Ascending aorta (tissue), 2 donors: Measurements from ENCODE around the gene ATP2B2. TPM values are rescaled to one million over a fixed set of nuclear protein-coding genes. Genes with fewer than 3 reads are reported as not detected.

Experiments
- DNase-seq, 2 donors: peaks; one replicate each; pipeline ENCODE4 v3.0.0-alpha.2; 2019; ENCODE audit warnings: low spot score in 2 of 2
- H3K27ac ChIP-seq, 2 donors: fragments of 200-600 bp; sonication (generic); one replicate each; pipeline ENCODE4 v1.5.1; 2016 to 2017; ENCODE audit warnings: mild to moderate bottlenecking in 1 of 2
- H3K27me3 ChIP-seq: fragments of 200-600 bp; sonication (generic); one replicate; pipeline ENCODE4 v1.5.1; 2017
- H3K36me3 ChIP-seq, 2 donors: fragments of 200-600 bp; sonication (generic); one replicate each; pipeline ENCODE4 v1.5.1; 2016
- H3K4me1 ChIP-seq, 2 donors: fragments of 200-600 bp; sonication (generic); one replicate each; pipeline ENCODE4 v1.5.1; 2016 to 2017; ENCODE audit warnings: mild to moderate bottlenecking in 1 of 2
- H3K4me3 ChIP-seq, 2 donors: fragments of 200-600 bp; sonication (generic); one replicate each; pipeline ENCODE4 v1.5.1; 2016 to 2017; ENCODE audit warnings: mild to moderate bottlenecking in 1 of 2
- H3K9me3 ChIP-seq, 2 donors: fragments of 200-600 bp; sonication (generic); one replicate each; pipeline ENCODE4 v1.5.1; 2016
- intact Hi-C: fragments of 100-400 bp; cut with DNase I; formaldehyde crosslinking; loops from one replicate; pipeline ENCODE4 v1.15.1; 2023
- total RNA-seq: library from RNA; depleted of rRNA; stranded (reverse); fragments of >200 nt; gene quantifications from one replicate; pipeline ENCODE4 v1.1.0, GENCODE V29; 2016
- TF ChIP-seq, protein P1 (sequence below), 3 experiments: fragments of 200-600 bp in 2 of 3; fragments of 450-650 bp in 1 of 3; sonication (generic) in 2 of 3; IDR thresholded peaks; one replicate each; pipeline ENCODE4 v1.5.1; 2016 to 2019; ENCODE audit warnings: antibody characterized with exemption in 3 of 3, mild to moderate bottlenecking in 1 of 3, moderate library complexity in 1 of 3

ATP2B2 gene
- total RNA-seq, 1 donor from 2014 or later: not detected

DNA sequence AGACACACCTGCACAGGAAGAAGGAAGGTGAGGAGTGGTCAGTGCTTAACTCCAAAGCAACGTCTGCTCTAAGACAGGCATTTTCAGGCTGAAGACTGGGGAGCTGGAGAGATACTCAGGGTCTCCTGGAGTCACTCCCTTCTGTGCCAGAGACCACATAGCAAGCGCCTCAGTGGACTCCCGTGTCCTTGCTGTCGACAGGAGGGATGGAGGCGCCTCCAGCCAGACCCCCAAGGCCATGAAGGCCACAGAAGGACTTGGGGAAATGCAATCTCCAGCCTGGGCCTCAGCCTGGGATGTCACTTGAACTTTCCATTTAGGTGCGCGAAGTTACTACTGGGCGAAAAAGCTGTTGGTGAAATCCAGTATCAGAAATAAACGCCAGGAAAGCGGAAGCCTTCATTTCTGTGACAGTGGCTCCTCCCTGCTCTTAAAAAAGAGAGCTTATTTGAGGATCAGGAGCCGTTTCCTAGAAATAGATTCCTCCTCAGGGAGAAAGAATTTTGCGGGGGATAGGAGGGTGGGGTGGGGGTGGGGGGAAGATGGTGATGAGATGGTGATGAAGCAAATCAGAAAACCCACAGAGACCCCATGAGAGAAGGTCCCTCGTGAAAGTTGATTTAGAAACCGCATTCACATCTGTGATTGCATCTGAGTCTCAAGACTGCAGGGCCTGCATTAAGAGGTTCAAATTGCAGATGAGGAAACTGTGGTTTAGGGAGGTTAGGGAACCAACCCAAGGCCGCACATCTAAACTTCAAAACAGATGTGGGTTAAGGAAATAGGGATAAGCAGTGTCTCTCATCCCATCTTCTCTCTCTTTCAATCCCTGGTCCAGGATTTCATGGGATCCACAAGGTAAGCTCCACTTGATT, 78.8 kb downstream of the ATP2B2 start:
- no peaks in the 10 kb centered on the region for H3K9me3 ChIP-seq
- no peak for DNase-seq
- no peak overlapping the region for H3K27ac ChIP-seq
- no peak overlapping the region for H3K4me3 ChIP-seq
- intact Hi-C loops: no loop called here
- no peaks in the 10 kb centered on the region for H3K36me3 ChIP-seq
- no peaks in the 10 kb centered on the region for H3K4me1 ChIP-seq
- TF ChIP-seq, protein P1, sequence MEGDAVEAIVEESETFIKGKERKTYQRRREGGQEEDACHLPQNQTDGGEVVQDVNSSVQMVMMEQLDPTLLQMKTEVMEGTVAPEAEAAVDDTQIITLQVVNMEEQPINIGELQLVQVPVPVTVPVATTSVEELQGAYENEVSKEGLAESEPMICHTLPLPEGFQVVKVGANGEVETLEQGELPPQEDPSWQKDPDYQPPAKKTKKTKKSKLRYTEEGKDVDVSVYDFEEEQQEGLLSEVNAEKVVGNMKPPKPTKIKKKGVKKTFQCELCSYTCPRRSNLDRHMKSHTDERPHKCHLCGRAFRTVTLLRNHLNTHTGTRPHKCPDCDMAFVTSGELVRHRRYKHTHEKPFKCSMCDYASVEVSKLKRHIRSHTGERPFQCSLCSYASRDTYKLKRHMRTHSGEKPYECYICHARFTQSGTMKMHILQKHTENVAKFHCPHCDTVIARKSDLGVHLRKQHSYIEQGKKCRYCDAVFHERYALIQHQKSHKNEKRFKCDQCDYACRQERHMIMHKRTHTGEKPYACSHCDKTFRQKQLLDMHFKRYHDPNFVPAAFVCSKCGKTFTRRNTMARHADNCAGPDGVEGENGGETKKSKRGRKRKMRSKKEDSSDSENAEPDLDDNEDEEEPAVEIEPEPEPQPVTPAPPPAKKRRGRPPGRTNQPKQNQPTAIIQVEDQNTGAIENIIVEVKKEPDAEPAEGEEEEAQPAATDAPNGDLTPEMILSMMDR (IDR thresholded peaks at IDR 0.05): no peak
- H3K27me3 ChIP-seq: no peaks in the 10 kb centered on the region

DNA sequence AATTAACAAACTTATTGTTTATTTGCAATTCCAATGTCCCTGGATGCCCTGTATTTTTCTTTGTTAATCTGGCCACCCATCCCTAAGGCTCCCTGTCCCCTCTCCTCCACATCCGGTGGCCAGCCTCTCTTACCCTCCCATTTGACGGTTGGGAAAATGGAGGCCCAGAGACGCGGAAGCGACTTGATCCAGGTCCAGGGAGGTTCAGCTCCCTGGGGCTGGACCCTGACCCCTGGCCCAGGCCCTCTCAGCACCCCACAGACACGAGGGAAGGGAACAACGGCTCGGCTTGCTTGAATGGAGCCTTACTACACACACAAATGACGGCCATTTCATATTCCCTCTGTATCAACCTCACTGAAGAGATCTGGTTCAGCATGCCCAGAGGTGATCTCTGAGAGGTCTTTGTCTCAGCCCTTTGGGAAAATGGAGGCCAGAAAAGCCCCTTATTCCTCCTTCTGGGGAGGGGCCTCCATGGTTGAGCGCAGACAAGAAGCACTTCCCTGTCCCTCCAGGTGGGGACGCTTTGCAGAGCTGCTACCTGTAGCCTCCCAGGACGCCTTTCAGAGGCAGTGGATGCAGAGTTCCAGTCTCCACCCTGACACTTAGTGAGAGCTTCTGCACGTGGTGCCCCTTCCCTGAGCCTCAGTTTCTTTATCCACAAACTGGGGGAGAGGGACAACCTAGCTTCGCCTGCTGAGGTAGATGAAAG, 82.1 kb downstream of the ATP2B2 start:
- DNase-seq: no peak
- intact Hi-C loops: no loop called here
- H3K27ac ChIP-seq: no peak overlapping the region
- H3K4me3 ChIP-seq: no peak overlapping the region
- no peaks in the 10 kb centered on the region for H3K9me3 ChIP-seq
- TF ChIP-seq, protein P1 (IDR thresholded peaks at IDR 0.05): no peak
- H3K4me1 ChIP-seq: no peaks in the 10 kb centered on the region
- no peaks in the 10 kb centered on the region for H3K27me3 ChIP-seq
- no peaks in the 10 kb centered on the region for H3K36me3 ChIP-seq

DNA sequence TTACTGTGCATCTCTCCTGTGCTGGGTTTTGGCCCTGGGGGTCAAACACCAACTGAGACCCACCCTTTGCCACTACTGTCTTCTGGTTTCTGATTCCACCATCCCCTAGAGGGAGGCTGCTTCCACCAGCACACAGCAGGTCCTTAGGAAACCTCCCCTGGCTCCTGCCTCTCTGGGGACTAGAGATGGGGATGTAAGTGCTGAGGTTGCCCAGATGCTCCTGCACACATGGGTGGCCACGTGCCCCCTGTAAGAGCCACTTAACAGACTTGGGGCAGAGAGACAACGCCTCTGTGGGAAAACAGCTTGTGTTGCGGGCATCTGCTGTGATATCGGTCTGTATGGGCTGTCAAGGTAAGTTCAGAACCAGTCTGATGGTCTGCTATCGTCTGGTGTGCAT, 83.4 kb downstream of the ATP2B2 start:
- intact Hi-C loops: no loop called here
- Histone ChIP-seq H3K4me1 (no peaks in the 10 kb centered on the region), H3K9me3 (no peaks in the 10 kb centered on the region), H3K4me3 (no peak overlapping the region), H3K27ac (no peak overlapping the region), H3K36me3 (no peaks in the 10 kb centered on the region), H3K27me3 (no peaks in the 10 kb centered on the region)
- TF ChIP-seq, protein P1 (IDR thresholded peaks at IDR 0.05): no peak
- DNase-seq: no peak

DNA sequence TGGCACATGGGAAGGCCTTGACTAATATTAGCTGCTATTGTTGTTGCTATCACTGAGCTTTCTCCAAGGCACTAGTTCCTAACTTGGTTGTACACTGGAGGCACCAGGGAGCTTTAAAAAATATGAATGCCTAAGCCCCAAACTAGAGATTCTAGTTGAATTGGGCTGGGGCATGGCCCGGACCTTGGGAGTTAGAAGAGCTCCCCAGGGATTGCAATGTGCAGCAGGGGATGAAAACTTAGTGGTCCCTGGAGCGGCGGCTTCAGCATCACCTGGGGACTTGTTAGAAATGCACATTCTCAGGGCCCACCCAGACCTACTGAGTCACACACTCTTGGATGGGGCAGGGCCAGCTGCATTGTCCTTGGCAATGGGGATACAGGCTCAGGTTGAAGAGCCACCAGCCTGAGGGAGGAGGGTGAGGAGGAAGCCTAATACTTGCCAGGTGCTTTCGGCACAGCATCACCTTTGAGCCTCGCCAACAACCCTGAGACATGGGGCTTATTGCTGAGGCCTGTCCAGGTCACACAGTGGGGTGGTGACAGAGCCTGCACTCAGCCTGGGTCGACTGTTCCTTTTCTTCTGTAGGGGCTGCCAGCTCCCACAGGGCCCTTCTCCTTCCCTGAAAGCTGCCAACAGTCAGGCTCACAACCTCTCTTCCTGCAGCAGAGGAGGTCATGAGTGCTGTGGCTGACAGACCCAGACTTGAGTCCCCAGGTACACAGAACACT, 84.5 kb downstream of the ATP2B2 start:
- no peak for DNase-seq
- intact Hi-C loops: no loop called here
- Histone ChIP-seq H3K36me3 (no peaks in the 10 kb centered on the region), H3K9me3 (no peaks in the 10 kb centered on the region), H3K4me1 (no peaks in the 10 kb centered on the region), H3K4me3 (no peak overlapping the region), H3K27ac (no peak overlapping the region), H3K27me3 (no peaks in the 10 kb centered on the region)
- TF ChIP-seq, protein P1 (IDR thresholded peaks at IDR 0.05): no peak

DNA sequence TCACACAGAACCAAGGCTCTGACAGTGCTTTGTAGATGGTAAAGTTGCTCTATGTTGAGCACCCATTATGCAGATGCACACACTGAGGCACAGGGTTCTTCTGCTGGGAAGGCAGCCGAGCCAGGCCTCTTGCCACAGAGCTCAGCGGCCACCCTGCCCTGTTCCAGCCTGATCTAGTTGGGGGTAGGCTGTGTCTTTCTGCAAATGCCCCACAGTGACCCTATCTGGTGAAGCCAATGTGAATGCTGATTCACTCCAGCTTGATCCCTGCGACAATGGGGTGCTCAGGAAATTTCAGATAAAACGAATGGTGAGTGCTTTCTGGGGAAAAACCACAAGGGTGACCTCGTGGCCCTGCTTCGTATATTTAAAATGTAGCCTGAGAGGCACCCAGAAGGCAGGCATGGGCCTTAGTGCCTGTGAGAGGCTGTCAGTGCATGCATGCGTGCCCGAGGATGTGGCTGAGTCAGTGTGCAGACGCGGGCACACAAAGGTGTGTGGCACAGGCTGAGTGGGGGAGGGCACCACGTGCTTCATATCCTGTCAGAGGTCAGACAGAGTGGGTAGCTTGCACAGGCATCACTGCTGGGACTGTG, 85.7 kb downstream of the ATP2B2 start:
- Histone ChIP-seq H3K27ac (no peak overlapping the region), H3K4me1 (no peaks in the 10 kb centered on the region), H3K9me3 (no peaks in the 10 kb centered on the region), H3K4me3 (no peak overlapping the region), H3K36me3 (no peaks in the 10 kb centered on the region), H3K27me3 (no peaks in the 10 kb centered on the region)
- TF ChIP-seq, protein P1 (IDR thresholded peaks at IDR 0.05): no peak
- DNase-seq: no peak
- intact Hi-C loops: no loop called here
